Neural progenitor cell (in vitro differentiated cells): ENCODE measurements around the gene IDS. TPM values are rescaled to one million over a fixed set of nuclear protein-coding genes. Genes with fewer than 3 reads are reported as not detected.

Source experiments
- DNase-seq: peaks from one replicate; pipeline ENCODE4 v3.0.0-alpha.2; 2016; ENCODE audit warnings: low spot score
- H2AFZ ChIP-seq: fragments of 200-600 bp; sonication (generic); replicated peaks from 2 replicates; pipeline ENCODE4 v1.6.1; 2016; ENCODE audit warnings: antibody characterized with exemption
- H3F3A ChIP-seq: fragments of 200-600 bp; sonication (generic); 2 replicates; pipeline ENCODE4 v1.6.1; 2016; ENCODE audit warnings: antibody characterized with exemption, low read depth
- H3K27ac ChIP-seq: fragments of 200-600 bp; sonication (generic); 2 replicates; pipeline ENCODE4 v1.5.1; 2016; ENCODE audit warnings: mild to moderate bottlenecking
- H3K27me3 ChIP-seq: fragments of 200-600 bp; sonication (generic); 2 replicates; pipeline ENCODE4 v1.6.1; 2016; ENCODE audit warnings: mild to moderate bottlenecking, moderate library complexity
- H3K36me3 ChIP-seq: fragments of 200-600 bp; sonication (generic); 2 replicates; pipeline ENCODE4 v1.5.1; 2016
- H3K4me1 ChIP-seq: fragments of 200-600 bp; sonication (generic); 2 replicates; pipeline ENCODE4 v1.6.1; 2016; ENCODE audit warnings: mixed run types
- H3K4me2 ChIP-seq: fragments of 200-600 bp; sonication (generic); 2 replicates; pipeline ENCODE4 v1.6.1; 2016
- H3K4me3 ChIP-seq: fragments of 200-600 bp; sonication (generic); 2 replicates; pipeline ENCODE4 v1.5.1; 2016
- H3K79me2 ChIP-seq: fragments of 200-600 bp; sonication (generic); 2 replicates; pipeline ENCODE4 v1.6.1; 2016; ENCODE audit warnings: low read depth
- H3K9ac ChIP-seq: fragments of 200-600 bp; sonication (generic); 2 replicates; pipeline ENCODE4 v1.6.1; 2016
- H3K9me3 ChIP-seq: fragments of 200-600 bp; sonication (generic); 2 replicates; pipeline ENCODE4 v1.5.1; 2016; ENCODE audit warnings: low read depth
- H4K20me1 ChIP-seq: fragments of 200-600 bp; sonication (generic); 2 replicates; pipeline ENCODE4 v1.6.1; 2016; ENCODE audit warnings: low read depth
- H3K27ac Mint-ChIP-seq: 3 replicates; pipeline ENCODE4 v1.8.0; 2021; ENCODE audit warnings: mixed read lengths
- H3K27me3 Mint-ChIP-seq: 2 replicates; pipeline ENCODE4 v1.8.0; 2022; ENCODE audit warnings: low read depth, mild to moderate bottlenecking, inconsistent platforms, moderate library complexity, mixed read lengths; ENCODE audit not compliant: insufficient read depth
- H3K36me3 Mint-ChIP-seq: 3 replicates; pipeline ENCODE4 v1.8.0; 2021; ENCODE audit warnings: mixed read lengths
- H3K4me1 Mint-ChIP-seq: 3 replicates; pipeline ENCODE4 v1.8.0; 2021; ENCODE audit warnings: mixed read lengths
- H3K4me3 Mint-ChIP-seq: 3 replicates; pipeline ENCODE4 v1.8.0; 2021; ENCODE audit warnings: mild to moderate bottlenecking, moderate library complexity, mixed read lengths
- H3K9me3 Mint-ChIP-seq: 3 replicates; pipeline ENCODE4 v1.8.0; 2020; ENCODE audit warnings: mixed read lengths
- CTCF ChIP-seq: fragments of 200-600 bp; sonication (generic); IDR thresholded peaks from 2 replicates; pipeline ENCODE4 v1.5.1; 2017; ENCODE audit warnings: antibody characterized with exemption, mild to moderate bottlenecking
- EZH2 ChIP-seq: fragments of 200-600 bp; sonication (generic); IDR thresholded peaks from 2 replicates; pipeline ENCODE4 v1.6.1; 2017; ENCODE audit warnings: antibody characterized with exemption, mild to moderate bottlenecking, moderate library complexity
- EZH2phosphoT487 ChIP-seq: fragments of 200-600 bp; sonication (generic); IDR thresholded peaks from 2 replicates; pipeline ENCODE4 v1.6.1; 2017; ENCODE audit warnings: antibody characterized with exemption
- total RNA-seq: library from RNA; depleted of rRNA; stranded (reverse); fragments of >200 nt; gene quantifications from 2 replicates; pipeline ENCODE4 v1.2.3, GENCODE V29; 2015; ENCODE audit warnings: low replicate concordance

The IDS gene
- total RNA-seq, 1 donor from 2014 or later = 14.5 TPM

GRCh38 chrX:149510386-149510785, 5.3 kb upstream of the IDS start:
- Histone ChIP-seq H3K79me2 (no peaks in the 10 kb centered on the region), H3K27ac (no peak overlapping the region), H3K4me2 (no peak overlapping the region), H3K27me3 (no peaks in the 10 kb centered on the region), H2AFZ (no peak overlapping the region), H3F3A (no peaks in the 10 kb centered on the region), H3K9me3 (no peaks in the 10 kb centered on the region), H3K9ac (no peak overlapping the region), H4K20me1 (no peaks in the 10 kb centered on the region), H3K4me3 (no peak overlapping the region), H3K36me3 (no peaks in the 10 kb centered on the region), H3K4me1 (no peaks in the 10 kb centered on the region)
- DNase-seq = peak; percentile 13
- H3K9me3 Mint-ChIP-seq = peaks cover 2% of the 10 kb centered on the region
- TF ChIP-seq EZH2phosphoT487 (no peak), CTCF (peak; percentile 36)
- H3K27ac Mint-ChIP-seq = peak overlapping the region; percentile 94
- no peak overlapping the region for H3K4me3 Mint-ChIP-seq
- H3K36me3 Mint-ChIP-seq = no peaks in the 10 kb centered on the region
- H3K4me1 Mint-ChIP-seq = peaks cover 20% of the 10 kb centered on the region
- peaks cover 2% of the 10 kb centered on the region for H3K27me3 Mint-ChIP-seq

DNA sequence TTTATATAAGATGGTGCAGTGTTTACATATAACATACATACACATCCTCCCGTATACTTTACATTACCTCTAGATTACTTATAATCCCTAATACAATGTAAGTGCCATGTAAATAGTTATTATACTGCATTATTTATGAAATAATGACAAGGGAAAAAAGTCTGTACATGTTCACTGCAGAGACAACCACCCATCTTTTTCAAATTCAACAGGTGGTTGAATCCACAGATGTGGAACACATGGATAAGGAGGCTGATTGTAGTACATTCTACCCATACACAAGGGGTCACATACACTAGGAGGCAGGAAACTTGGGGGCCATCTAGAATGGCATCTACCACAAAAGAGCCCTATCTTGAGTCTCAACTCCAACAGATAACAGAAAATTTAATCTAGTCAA, 3.4 kb upstream of the IDS start:
- H3K36me3 ChIP-seq = no peaks in the 10 kb centered on the region
- H3K9me3 Mint-ChIP-seq = peaks cover 5% of the 10 kb centered on the region
- no peak overlapping the region for H3K27ac ChIP-seq
- no peak for DNase-seq
- no peaks in the 10 kb centered on the region for H3K79me2 ChIP-seq
- no peaks in the 10 kb centered on the region for H3F3A ChIP-seq
- H2AFZ ChIP-seq = no peak overlapping the region
- TF ChIP-seq EZH2phosphoT487 (no peak), CTCF (no peak), EZH2 (no peak)
- H3K4me1 ChIP-seq = no peaks in the 10 kb centered on the region
- no peak overlapping the region for H3K9ac ChIP-seq
- no peaks in the 10 kb centered on the region for H3K36me3 Mint-ChIP-seq
- H3K27me3 ChIP-seq = no peaks in the 10 kb centered on the region
- H3K27ac Mint-ChIP-seq = no peak overlapping the region
- H3K4me3 Mint-ChIP-seq = no peak overlapping the region
- peaks cover 27% of the 10 kb centered on the region for H3K4me1 Mint-ChIP-seq
- no peaks in the 10 kb centered on the region for H3K27me3 Mint-ChIP-seq
- H3K4me3 ChIP-seq = no peak overlapping the region
- no peaks in the 10 kb centered on the region for H4K20me1 ChIP-seq
- H3K9me3 ChIP-seq = no peaks in the 10 kb centered on the region
- H3K4me2 ChIP-seq = no peak overlapping the region

DNA sequence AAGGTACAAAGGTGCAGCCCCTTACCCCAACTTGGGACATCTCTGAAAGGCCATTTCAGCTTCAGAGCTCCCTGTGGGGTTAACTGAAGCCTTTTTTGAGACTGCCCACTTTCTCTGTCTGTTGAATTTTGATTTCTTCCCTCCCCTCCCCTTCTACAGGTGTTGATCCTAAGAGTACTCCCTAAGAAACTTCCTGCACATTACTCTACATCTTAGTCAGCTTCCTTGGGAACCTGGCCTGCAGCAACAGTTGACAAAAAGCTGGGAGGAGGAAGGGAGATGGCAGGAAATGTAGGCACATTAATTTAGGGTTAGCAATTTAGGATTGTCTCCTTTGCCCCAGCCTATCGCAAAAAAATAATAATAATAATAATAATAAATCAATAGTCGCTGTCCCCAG, 1.2 kb upstream of the IDS start:
- Histone ChIP-seq H3K4me2 (no peak overlapping the region), H3K79me2 (no peaks in the 10 kb centered on the region), H3K4me3 (no peak overlapping the region), H3K9me3 (no peaks in the 10 kb centered on the region), H4K20me1 (no peaks in the 10 kb centered on the region), H3F3A (no peaks in the 10 kb centered on the region), H2AFZ (no peak overlapping the region), H3K36me3 (no peaks in the 10 kb centered on the region), H3K27ac (no peak overlapping the region), H3K27me3 (no peaks in the 10 kb centered on the region), H3K4me1 (no peaks in the 10 kb centered on the region), H3K9ac (no peak overlapping the region)
- peaks cover 26% of the 10 kb centered on the region for H3K4me1 Mint-ChIP-seq
- no peak overlapping the region for H3K27ac Mint-ChIP-seq
- no peak overlapping the region for H3K4me3 Mint-ChIP-seq
- no peaks in the 10 kb centered on the region for H3K27me3 Mint-ChIP-seq
- TF ChIP-seq EZH2phosphoT487 = no peak
- no peak for TF ChIP-seq EZH2
- TF ChIP-seq CTCF = no peak
- peaks cover 5% of the 10 kb centered on the region for H3K9me3 Mint-ChIP-seq
- no peak for DNase-seq
- H3K36me3 Mint-ChIP-seq = peaks cover 4% of the 10 kb centered on the region

DNA sequence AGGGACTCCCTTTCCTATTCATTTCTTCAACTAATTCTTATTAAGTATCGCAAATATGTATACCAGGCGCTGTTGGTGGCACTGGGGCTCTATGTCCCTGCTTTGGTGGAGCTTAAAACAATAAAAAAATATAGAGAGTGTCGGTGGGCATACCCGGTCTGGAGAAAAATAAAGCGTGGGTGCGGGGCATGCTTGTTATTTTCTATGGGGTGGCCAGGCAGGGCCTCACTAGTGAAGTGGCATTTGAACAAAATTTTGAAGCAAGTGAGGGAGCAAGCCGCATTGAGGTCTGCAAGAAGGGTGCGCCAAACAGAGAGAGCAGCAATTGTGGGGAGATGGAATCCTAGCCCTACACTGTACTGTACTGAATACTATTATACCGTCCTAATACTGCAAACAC, 565 bp upstream of the IDS start:
- Histone ChIP-seq H3F3A (no peaks in the 10 kb centered on the region), H2AFZ (peak overlapping the region; percentile 37), H3K4me1 (no peaks in the 10 kb centered on the region), H3K9me3 (no peaks in the 10 kb centered on the region), H3K9ac (no peak overlapping the region), H3K79me2 (no peaks in the 10 kb centered on the region), H3K36me3 (no peaks in the 10 kb centered on the region), H3K4me2 (peak overlapping the region; percentile 78), H4K20me1 (no peaks in the 10 kb centered on the region), H3K27me3 (no peaks in the 10 kb centered on the region), H3K4me3 (no peak overlapping the region), H3K27ac (no peak overlapping the region)
- no peak for DNase-seq
- Mint-ChIP-seq H3K36me3 (peaks cover 4% of the 10 kb centered on the region), H3K4me3 (peak overlapping the region; percentile 83), H3K9me3 (peaks cover 5% of the 10 kb centered on the region), H3K4me1 (peaks cover 19% of the 10 kb centered on the region), H3K27ac (peak overlapping the region; percentile 32), H3K27me3 (no peaks in the 10 kb centered on the region)
- TF ChIP-seq CTCF (no peak), EZH2 (no peak), EZH2phosphoT487 (no peak)
